ENCODE results near the gene LAMA1.
"Not testable (repeated sequence)": the region's sequence is repeated elsewhere in the genome, so short reads cannot be mapped to it uniquely, and the experiment has no call there.

Gene LAMA1

DNA sequence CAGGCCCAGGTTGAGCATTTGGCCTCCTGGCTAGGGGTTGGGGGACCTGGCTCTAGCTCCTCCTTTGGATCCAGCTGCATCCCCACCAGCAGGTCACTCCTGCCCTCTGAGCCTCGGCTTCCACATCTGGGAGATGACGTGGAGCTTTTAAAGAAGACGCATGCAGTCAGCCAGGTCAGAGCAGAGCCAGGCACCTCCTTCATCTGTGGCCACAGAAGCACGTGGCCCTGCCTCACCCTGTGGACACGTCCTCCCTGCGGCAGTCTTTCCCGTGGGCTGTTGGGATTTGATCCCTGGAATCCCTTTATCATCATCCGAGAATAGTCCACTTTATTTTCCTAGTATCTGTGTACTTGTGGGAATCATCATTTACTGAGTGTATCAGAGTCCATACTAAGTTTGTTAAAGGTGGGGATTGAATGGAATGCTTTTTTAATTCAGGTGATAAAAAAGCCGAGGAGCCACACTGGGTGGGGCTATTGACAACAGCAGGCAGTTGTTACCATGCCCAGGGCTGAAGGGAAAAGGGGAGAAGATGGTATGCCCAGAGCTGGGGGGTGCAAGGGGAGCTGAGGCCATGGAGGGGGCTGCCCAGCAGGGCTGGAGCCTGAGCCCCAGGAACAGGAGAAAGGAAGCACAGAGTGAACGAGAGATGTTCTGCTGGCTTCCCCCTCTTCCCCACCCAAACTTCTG lies 170.1 kb downstream of the LAMA1 start:
- no peak for DNase-seq (ENCODE audit: low read depth)

DNA sequence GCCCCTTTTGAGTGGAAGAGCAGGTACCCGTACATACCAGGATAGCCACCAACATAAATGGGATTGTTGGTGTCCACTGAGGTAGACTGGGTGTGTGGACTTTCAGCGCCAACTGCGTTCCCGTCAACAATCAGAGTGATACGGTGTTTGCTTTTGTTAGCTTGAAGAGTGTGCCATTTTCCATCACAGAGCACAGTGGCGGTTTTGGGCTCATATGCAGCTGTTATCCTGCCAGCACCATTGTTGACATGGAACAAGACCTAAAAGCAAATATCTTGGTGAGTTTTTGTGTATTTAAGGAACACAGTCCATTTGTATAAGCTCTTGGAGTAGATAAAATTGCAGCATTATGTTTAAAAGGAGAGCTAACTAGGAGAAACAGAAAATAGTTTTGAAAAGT lies 174.5 kb downstream of the LAMA1 start:
- no peak for DNase-seq (ENCODE audit: low read depth)

DNA sequence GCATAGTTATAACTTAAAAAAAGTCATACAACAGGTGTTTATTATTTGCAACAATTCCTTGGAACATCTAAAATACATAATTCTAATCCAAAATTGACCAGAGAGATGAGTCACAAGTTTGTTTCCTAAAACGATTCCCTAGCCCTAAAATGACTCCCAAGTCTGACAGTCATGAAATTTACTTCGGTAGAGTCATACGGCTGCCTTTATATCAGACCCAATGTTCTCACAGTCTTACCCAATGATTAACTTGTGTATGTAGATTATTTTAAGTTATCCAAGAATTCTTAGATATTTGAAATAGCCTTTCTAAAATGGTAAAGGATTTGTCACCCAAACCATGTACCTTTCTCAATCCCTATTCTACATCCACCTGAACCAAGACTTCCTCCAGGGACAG lies 174.9 kb downstream of the LAMA1 start:
- DNase-seq (ENCODE audit: low read depth), result no peak

DNA sequence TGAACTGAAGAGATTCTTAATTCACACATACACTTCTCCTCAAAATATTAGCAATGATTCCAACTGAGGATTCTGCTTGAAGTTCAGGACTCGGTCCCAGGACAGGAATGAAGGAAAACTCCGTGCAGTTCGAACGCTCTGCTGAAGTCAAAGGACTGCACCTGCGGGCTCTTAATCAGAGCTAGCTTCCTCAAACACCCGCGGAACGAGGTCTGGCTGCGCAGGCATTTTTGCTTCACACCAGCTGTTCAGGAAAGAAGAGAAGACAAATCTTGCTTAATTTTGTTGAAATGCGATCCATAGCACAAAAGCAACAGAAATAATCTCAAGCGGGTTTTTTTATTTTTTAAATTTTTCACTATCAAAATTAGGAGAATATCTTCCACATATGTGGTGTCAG lies 175.6 kb downstream of the LAMA1 start:
- no peak for DNase-seq (ENCODE audit: low read depth)

DNA sequence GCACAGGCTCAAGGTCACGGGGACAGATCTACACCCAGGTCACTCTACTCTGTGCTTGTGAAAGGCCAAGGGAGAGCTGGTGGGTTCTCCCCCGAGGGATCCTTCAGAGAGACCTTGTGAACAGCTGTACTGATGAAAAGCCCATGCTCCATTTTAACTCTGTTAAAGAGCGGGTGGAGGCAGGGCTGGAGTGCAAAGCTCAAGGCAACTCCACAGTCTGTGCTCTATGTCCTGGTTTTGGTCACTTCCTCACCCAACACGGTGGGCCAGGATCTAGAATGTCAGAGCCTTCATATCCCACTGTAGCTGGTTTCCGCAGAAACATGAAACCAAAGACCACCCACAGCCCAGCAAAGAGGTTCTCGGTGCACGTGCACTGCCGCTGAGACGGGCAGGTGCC lies 177.1 kb downstream of the LAMA1 start:
- no peak for DNase-seq (ENCODE audit: low read depth)

DNA sequence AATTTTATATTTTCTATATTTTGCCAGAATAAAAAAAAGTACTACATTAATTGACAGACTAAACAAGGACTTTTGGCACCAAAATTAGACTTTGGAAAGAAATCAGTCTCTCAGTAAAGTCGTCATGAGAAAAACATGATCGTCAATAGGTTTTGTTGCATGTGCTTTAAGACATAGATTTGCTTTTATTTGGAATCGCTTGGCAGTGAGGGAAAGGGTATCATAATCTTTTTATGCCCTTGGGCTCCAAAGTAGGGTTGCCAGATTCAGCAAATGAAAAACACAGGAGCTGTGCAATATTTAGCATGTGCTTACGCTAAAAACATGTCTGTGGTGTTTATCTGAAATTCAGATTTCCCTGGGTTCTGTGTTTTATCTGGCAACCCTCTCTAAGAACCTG lies 177.6 kb downstream of the LAMA1 start:
- no peak for DNase-seq (ENCODE audit: low read depth)

DNA sequence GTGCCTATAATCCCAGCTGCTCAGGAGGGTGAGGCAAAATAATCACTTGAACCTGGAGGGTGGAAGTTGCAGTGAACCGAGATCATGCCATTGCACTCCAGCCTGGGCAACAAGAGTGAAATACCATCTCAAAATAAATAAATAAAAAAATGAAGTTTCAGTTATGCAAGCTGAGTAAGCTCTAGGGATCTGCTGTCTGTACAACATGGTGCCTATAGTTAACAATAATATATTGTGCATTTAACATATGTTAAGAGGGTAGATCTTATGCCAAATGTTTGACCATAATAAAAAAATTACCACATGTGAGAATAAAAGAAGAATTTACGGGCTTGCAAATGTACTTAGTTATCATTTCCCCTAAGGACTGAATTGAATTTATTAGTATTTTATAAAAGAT lies 179.2 kb downstream of the LAMA1 start:
- DNase-seq (ENCODE audit: low read depth), result not testable (repeated sequence)

DNA sequence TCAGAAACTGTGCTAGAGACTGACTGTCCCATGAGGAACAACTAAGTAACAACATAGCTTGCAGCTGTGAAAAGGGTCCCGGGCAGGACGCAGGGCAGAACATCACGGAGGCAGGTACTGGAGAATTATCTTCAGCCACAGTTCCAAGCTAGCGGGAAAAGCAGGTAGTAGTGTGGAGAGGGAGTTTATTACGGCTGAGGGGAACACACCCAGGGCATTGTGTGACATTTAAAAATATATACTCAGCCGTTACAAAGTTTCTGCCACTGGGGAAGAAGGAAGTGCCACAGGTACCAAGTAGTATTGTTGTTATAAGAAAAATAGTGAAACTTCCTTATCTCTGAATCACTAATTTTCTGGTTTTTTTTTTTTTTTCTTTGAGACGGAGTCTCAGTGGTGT lies 179.6 kb downstream of the LAMA1 start:
- DNase-seq (ENCODE audit: low read depth), result no peak

DNA sequence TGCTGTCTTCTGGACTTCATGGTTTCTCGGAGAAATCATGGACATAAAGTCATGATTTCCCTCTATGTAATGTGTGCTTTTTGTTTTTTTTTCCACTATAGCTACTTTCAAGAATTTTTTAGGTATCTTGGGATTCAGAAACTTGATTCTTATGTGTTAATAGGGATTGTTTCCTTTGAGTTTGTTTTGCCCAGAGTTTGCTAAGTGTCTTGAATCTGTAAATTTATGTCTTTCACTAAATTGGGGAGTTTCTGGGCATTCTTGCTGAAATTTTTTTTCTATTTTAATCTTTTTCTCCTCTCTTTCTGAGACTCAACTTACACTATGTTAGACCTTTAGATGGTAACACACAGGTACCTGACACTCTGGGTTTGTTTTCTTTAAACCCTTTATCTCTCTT lies 182.7 kb downstream of the LAMA1 start:
- DNase-seq (ENCODE audit: low read depth), result no peak

DNA sequence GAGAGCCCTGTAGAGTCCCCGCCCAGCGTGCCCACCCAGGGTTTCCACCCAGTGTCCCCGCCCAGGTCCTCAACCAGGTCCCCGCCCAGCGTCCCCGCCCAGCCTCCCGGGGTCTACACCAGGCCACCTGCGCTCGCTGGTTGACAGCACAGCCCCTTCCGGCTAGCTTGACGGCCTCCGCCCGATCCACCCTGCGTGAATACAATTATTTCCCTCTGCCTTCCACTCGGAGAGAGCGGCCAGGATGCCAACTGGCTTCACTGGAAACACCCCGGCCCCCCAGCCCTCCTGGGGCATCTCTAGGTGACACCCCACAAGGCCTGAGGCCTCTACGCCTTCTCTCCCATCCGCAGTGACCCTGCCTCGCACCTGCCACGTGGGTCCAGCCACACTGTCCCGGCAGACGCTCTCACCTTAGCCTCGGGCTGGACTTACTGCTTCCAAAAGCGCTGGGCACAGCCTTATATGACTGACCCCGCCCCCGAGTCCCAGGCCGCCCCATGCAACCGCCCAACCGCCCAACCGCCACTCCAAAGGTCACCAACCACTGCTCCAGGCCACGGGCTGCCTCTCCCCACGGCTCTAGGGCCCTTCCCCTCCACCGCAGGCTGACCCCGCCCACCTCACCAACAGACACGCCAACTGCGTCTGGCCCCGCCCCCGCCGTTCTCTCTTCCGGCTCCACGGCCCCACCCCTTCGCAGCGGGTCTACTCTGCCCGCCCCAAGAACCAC lies 188.1 kb downstream of the LAMA1 start:
- DNase-seq (ENCODE audit: low read depth), result no peak

DNA sequence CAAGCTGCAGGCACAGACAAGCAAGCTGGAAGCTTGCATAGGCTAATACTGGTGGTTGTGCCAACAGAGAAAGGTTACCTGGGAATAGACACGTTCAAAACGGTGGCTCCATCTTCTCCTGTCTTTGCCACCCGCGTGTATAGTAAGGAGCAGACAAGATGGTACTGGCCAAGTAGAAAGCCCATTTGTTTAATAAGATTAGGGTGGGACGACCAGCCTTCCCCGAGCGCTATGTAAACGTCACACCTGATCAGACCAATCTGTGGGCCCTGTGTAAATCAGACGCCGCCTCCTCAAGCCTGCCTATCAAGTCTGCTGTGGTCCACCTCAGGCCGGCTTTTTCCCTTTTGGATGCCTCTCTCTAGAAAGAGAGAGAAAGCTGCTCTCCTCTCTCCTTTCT lies 189.2 kb downstream of the LAMA1 start:
- no peak for DNase-seq (ENCODE audit: low read depth)

DNA sequence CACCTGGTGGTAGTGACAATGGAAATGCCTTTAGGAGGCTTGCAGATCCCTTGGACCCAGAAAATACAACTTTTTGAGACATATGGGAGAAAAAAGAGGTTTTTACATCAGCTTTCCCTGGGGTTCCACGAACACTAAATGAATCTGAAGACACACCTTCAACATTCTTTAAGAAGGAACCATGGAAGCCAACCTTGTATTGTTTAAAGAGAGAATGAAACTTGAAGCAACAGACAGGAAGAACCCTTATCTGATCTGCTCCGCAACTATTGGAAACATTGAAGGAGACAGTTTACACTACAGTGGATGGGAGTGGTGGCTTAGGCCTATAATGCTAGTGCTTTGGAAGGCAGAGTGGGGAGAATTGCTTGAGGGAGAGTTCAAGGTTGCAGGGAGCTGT lies 190.4 kb downstream of the LAMA1 start:
- DNase-seq (ENCODE audit: low read depth), result no peak

DNA sequence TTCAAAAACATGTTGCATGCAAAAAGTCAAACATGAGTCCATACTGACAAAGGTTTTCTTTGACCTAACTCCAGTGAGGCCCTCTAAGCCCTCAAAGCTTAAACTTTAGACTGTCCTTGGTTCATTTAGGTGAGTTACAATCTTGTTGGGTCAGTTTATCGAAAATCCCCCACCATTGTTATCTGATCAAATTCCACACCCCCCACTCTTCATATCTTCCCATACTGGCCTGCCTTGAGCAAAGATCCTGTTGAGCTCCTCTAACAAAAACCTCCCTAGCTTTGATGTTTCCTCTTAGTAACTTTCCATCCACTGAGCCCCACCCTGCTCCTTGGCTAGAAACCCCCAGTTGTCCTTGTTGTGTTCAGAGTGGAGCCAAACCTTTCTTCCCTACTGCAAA lies 194.4 kb downstream of the LAMA1 start:
- no peak for DNase-seq (ENCODE audit: low read depth)

DNA sequence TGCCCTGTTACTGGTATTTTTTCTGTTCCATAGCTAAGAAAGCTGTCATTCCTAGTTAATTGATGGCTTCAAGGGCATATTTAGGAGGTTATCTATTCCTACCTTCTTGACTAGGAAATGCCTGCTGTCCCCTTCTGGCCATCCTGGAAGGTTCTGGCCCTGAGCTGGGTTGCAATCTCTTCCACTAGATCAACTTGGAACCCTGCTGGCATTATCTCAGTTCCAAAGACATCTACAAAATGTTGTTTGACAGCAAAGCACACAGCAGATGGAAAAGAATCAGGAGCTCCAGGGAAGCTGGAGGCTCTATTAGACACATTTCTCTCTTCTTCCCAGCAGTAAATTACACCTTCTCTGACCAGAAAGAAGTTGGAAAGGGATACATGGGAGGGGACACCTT lies 196.0 kb downstream of the LAMA1 start:
- no peak for DNase-seq (ENCODE audit: low read depth)

DNA sequence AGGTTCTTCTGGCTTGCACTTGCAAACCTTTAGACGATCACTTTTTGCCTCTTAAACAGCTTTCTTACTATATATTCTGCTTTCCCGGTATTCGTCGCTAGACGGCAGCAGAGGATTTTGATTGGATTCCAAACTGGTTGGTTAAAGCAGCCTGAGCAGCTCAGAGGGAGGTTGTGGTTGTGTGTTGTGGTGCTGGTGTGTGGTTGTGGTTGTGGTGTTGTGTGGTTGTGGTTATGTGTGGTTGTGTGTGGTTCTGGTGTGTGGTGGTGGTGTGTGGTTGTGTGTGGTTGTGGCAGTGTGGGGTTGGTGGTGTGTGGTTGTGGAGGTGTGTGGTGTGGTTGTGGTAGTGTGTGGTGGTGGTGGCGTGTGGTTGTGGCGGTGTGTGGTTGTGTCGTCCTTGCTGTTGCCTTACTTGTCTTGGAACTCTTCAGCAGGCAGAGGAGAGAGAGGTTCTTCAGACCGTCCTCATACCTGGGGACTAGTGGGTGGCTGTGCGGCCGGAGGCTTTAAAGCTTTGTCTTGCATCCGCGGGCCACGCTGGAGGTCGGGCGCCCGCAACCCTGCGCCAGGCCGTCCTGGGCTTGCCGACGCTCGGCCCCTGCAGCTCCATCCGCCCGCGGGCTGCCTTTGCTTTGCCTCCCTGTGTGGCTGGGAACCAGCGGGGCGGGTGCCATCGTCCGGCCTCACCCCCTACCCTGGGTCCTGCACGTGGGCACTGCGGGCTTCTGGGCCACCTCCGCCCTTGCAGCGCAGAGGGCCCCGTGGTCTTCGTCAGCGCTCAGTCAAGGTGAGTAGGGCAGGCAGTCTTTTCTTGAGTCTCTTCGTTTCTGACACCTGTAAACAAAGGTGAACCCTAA lies 197.3 kb downstream of the LAMA1 start:
- no peak for DNase-seq (ENCODE audit: low read depth)

DNA sequence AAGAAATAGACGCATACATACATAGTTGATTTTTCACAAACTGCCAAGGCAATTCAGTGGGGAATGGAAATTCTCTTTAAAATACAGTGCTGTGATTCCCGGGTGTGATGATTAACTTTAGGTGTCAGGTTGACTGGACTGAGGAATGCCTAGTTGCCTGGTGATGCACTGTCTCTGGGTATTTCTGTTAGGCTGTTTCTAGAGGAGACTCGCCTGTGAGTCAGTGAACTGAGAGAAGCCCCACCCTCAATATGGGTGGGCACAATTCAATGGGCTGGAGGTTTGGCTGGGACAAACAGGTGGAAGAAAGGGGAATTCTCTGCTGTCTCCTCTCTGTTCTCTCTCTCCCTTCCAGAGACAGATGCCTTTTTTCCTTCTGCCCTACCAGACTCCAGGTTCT lies 200.5 kb downstream of the LAMA1 start:
- no peak for DNase-seq (ENCODE audit: low read depth)

DNA sequence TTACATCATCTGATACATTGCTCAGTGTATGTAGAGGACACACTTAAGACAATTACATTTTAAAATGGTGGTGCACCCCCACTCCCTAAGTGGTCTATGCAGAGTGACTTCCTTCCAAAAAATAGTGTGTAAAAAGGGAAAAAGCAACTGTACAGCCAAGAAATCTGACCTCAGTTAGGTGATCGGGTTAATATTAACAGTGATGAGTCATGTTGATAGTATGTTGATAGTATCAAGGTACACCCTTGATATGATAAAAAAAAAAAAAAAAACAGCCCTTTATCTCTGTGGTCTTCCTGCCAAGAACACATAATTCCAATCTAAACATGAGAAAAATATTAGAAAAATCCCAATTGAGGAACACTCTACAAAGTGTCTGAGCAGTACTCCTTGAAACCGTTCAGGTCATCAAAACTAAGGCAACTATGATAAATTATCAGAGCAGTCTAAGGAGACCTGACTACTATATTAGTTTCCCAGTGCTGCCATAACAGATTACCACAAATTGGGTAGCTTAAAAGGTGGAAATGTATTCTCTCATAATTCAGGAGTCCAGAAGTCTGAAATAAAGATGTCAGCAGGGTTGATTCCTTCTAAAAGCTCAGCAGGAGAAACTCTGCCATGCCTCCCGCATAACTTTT lies 216.2 kb downstream of the LAMA1 start:
- no peak for DNase-seq (ENCODE audit: low read depth)

DNA sequence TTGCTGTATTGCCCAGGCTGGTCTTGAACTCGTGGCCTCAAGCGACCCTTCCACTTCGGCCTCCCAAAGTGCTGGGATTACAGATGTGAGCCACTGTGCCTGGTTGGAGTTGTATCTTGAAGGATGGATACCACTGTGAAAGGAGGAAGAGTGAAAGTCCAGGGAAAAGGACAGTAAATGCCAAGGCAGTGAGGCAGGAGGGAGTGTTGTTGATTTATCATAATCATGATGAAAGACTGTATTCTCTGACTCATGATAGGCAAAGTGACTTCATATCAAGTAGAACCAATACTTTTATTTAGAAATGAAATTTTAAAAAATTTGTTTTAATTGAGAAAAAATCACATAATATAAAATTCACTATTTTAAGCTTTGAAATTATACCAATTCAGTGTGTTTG lies 225.8 kb downstream of the LAMA1 start:
- DNase-seq (ENCODE audit: low read depth), result no peak

All from activated T-cell treated with anti-CD3 and anti-CD28 coated beads for 1 hour (primary cell).